Smooth muscle cell (in vitro differentiated cells): Measurements from ENCODE around the gene ASAP3. TPM values are rescaled to one million over a fixed set of nuclear protein-coding genes. Genes with fewer than 3 reads are reported as not detected.

ENCODE experiments used
- DNase-seq: peaks from one replicate; lab custom pipeline; 2025; ENCODE audit not compliant: unreplicated experiment; lab: John Stamatoyannopoulos, UW
- H2AFZ ChIP-seq: fragments of 200-600 bp; sonication (generic); 2 replicates; pipeline ENCODE4 v1.6.0; 2016; ENCODE audit warnings: antibody characterized with exemption, low read depth, mild to moderate bottlenecking
- H3F3A ChIP-seq: fragments of 200-600 bp; sonication (generic); 2 replicates; pipeline ENCODE4 v1.6.0; 2017; ENCODE audit warnings: antibody characterized with exemption, low read depth
- H3K27ac ChIP-seq: fragments of 200-600 bp; sonication (generic); 2 replicates; pipeline ENCODE4 v1.5.1; 2016; ENCODE audit warnings: low read depth, mild to moderate bottlenecking
- H3K27me3 ChIP-seq: fragments of 200-600 bp; sonication (generic); 2 replicates; pipeline ENCODE4 v1.6.1; 2016; ENCODE audit warnings: low read depth, mild to moderate bottlenecking
- H3K36me3 ChIP-seq: fragments of 200-600 bp; sonication (generic); 2 replicates; pipeline ENCODE4 v1.5.1; 2016; ENCODE audit warnings: low read depth
- H3K4me1 ChIP-seq: fragments of 200-600 bp; sonication (generic); 2 replicates; pipeline ENCODE4 v1.5.1; 2016; ENCODE audit warnings: low read depth
- H3K4me2 ChIP-seq: fragments of 200-600 bp; sonication (generic); 2 replicates; pipeline ENCODE4 v1.6.0; 2016; ENCODE audit warnings: mild to moderate bottlenecking
- H3K4me3 ChIP-seq: fragments of 200-600 bp; sonication (generic); 2 replicates; pipeline ENCODE4 v1.5.1; 2016; ENCODE audit warnings: mild to moderate bottlenecking
- H3K79me2 ChIP-seq: fragments of 200-600 bp; sonication (generic); 2 replicates; pipeline ENCODE4 v1.6.0; 2016; ENCODE audit warnings: low read depth, mild to moderate bottlenecking
- H3K9ac ChIP-seq: fragments of 200-600 bp; sonication (generic); 2 replicates; pipeline ENCODE4 v1.6.0; 2016; ENCODE audit warnings: low read depth
- H3K9me3 ChIP-seq: fragments of 200-600 bp; sonication (generic); replicated peaks from 2 replicates; pipeline ENCODE4 v1.5.1; 2016; ENCODE audit warnings: low read depth
- H4K20me1 ChIP-seq: fragments of 200-600 bp; sonication (generic); 2 replicates; pipeline ENCODE4 v1.6.0; 2016; ENCODE audit warnings: low read depth
- CTCF ChIP-seq: fragments of 200-600 bp; sonication (generic); IDR thresholded peaks from 2 replicates; pipeline ENCODE4 v1.5.1; 2017; ENCODE audit warnings: borderline replicate concordance, mild to moderate bottlenecking, antibody characterized with exemption; ENCODE audit not compliant: insufficient read depth, poor library complexity, severe bottlenecking
- WGBS: methylation state at CpG from one replicate; pipeline ENCODE4 v1.1.7; 2016; ENCODE audit warnings: low lambda C conversion rate; 5-methylcytosine and 5-hydroxymethylcytosine counted together
- polyA plus RNA-seq: library from polyadenylated mRNA; unstranded; fragments of >200 nt; fragmentation: Nextera tagmentation; extraction: Ambion mirVana; gene quantifications from 2 replicates; pipeline ENCODE4 v1.2.1, GENCODE V29; 2016
- total RNA-seq: library from RNA; depleted of rRNA; stranded (reverse); fragments of >200 nt; gene quantifications from 2 replicates; pipeline ENCODE4 v1.2.3, GENCODE V29; 2014

Gene ASAP3
- total and polyA plus RNA-seq, 2 experiments from 2014 or later = 16.3 to 28.9 TPM

- 51% methylated on average over 9 of the region's 9 CpGs for WGBS
- Histone ChIP-seq H3K4me1 (peaks cover 21% of the 10 kb centered on the region), H3K36me3 (no peaks in the 10 kb centered on the region), H3K27ac (no peak overlapping the region), H3K79me2 (no peaks in the 10 kb centered on the region), H3K9ac (no peak overlapping the region), H3K27me3 (peaks cover 4% of the 10 kb centered on the region), H3K4me3 (no peak overlapping the region), H2AFZ (no peak overlapping the region), H4K20me1 (no peaks in the 10 kb centered on the region), H3K4me2 (no peak overlapping the region), H3K9me3 (no peaks in the 10 kb centered on the region), H3F3A (no peaks in the 10 kb centered on the region)
- no peak for DNase-seq
- TF ChIP-seq CTCF = no peak
Observed at GRCh38 chr1:23528250-23528978, 44.4 kb upstream of the ASAP3 start.

GRCh38 chr1:23527900-23528249 lies 43.9 kb upstream of the ASAP3 start:
- Histone ChIP-seq H3K36me3 (no peaks in the 10 kb centered on the region), H3K4me3 (no peak overlapping the region), H3K4me1 (peaks cover 21% of the 10 kb centered on the region), H2AFZ (no peak overlapping the region), H3K9ac (no peak overlapping the region), H4K20me1 (no peaks in the 10 kb centered on the region), H3K27ac (no peak overlapping the region), H3K4me2 (no peak overlapping the region), H3K79me2 (no peaks in the 10 kb centered on the region), H3K27me3 (peaks cover 4% of the 10 kb centered on the region), H3K9me3 (no peaks in the 10 kb centered on the region), H3F3A (no peaks in the 10 kb centered on the region)
- WGBS = 96% methylated on average over 6 of the region's 6 CpGs
- TF ChIP-seq CTCF = no peak
- DNase-seq = no peak

DNA sequence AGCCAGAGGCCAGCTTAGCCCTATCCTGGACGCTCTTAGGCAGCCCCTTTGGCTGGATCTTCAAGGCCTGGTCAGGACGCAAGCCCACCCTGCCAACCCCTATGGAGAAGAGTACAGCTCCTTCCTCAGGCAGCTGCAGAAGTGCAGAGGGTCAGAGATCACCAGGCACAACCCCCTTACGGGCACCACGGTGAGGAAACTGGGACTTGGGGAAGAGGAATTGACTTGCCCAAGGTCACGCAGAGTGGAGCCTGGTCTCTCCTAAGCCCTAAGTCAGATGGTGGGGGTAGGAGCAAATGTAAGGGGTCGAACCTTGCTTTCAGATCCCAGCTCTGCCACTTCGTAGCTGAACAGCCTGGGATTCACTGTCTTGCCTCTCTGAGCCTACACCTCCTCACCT lies 43.4 kb upstream of the ASAP3 start:
- Histone ChIP-seq H3K9ac (no peak overlapping the region), H3K79me2 (no peaks in the 10 kb centered on the region), H3K27ac (no peak overlapping the region), H4K20me1 (no peaks in the 10 kb centered on the region), H3K9me3 (no peaks in the 10 kb centered on the region), H3K4me2 (no peak overlapping the region), H2AFZ (no peak overlapping the region), H3K4me1 (peaks cover 21% of the 10 kb centered on the region), H3K27me3 (peaks cover 4% of the 10 kb centered on the region), H3K4me3 (no peak overlapping the region), H3F3A (no peaks in the 10 kb centered on the region), H3K36me3 (no peaks in the 10 kb centered on the region)
- WGBS = 95% methylated on average over 7 of the region's 7 CpGs
- no peak for DNase-seq
- TF ChIP-seq CTCF = no peak
